Prostate gland (tissue), 2 donors: ENCODE results near the gene PIRT. TPM values are rescaled to one million over a fixed set of nuclear protein-coding genes. Genes with fewer than 3 reads are reported as not detected.

ENCODE experiments used
- DNase-seq: peaks from one replicate; pipeline ENCODE4 v3.0.0-alpha.2; 2019; ENCODE audit warnings: low spot score
- H3K27ac ChIP-seq, 2 donors: fragments of 200-600 bp; sonication (generic); 2 replicates each; pipeline ENCODE4 v1.5.1; 2017 to 2019
- H3K27me3 ChIP-seq: fragments of 200-600 bp; sonication (generic); replicated peaks from 2 replicates; pipeline ENCODE4 v1.5.1; 2019; ENCODE audit not compliant: insufficient read depth
- H3K36me3 ChIP-seq, 2 donors: fragments of 200-600 bp; sonication (generic); 1 replicate in 1 of 2; 2 replicates in 1 of 2; pipeline versions ENCODE4 v1.5.1 to v1.8.1; 2017 to 2019
- H3K4me1 ChIP-seq: fragments of 200-600 bp; sonication (generic); replicated peaks from 2 replicates; pipeline ENCODE4 v1.5.1; 2019
- H3K4me3 ChIP-seq, 2 donors: fragments of 200-600 bp; sonication (generic); 2 replicates each; pipeline ENCODE4 v1.5.1; 2017 to 2019
- H3K9me3 ChIP-seq: fragments of 200-600 bp; sonication (generic); 2 replicates; pipeline ENCODE4 v1.5.1; 2017
- POLR2A ChIP-seq: fragments of 450-650 bp; IDR thresholded peaks from one replicate; pipeline ENCODE4 v1.6.1; 2016; ENCODE audit warnings: antibody characterized with exemption, mild to moderate bottlenecking
- POLR2AphosphoS5 ChIP-seq: sonication (generic); formaldehyde crosslinking; IDR thresholded peaks from one replicate; pipeline ENCODE4 v1.6.1; 2017; ENCODE audit warnings: antibody characterized with exemption
- WGBS: methylation state at CpG from one replicate; pipeline ENCODE4 v1.1.5; 2018; 5-methylcytosine and 5-hydroxymethylcytosine counted together
- intact Hi-C: fragments of 100-400 bp; cut with DNase I; formaldehyde crosslinking; loops from one replicate; pipeline ENCODE4 v1.14.2; 2022
- small RNA-seq, 2 donors: library from RNA; depleted of rRNA; stranded (forward); fragments of <200 nt; gene quantifications; one replicate each; pipeline ENCODE3, GENCODE V24; 2016
- total RNA-seq, 2 donors: library from RNA; depleted of rRNA; stranded (reverse); fragments of >200 nt; gene quantifications; one replicate each; pipeline ENCODE4 v1.1.0, GENCODE V29; 2016
- TF ChIP-seq, protein P1 (sequence below), 4 experiments: fragments of 200-600 bp in 2 of 4; fragments of 450-650 bp in 2 of 4; sonication (generic) in 2 of 4; IDR thresholded peaks; 1 replicate in 3 of 4; 2 replicates in 1 of 4; pipeline ENCODE4 v1.5.1; 2016 to 2019; ENCODE audit warnings: antibody characterized with exemption in 4 of 4, mild to moderate bottlenecking in 2 of 4, moderate library complexity in 2 of 4

The PIRT gene
- total RNA-seq, 2 donors from 2014 or later: 1.2 TPM; not detected in 1

DNA sequence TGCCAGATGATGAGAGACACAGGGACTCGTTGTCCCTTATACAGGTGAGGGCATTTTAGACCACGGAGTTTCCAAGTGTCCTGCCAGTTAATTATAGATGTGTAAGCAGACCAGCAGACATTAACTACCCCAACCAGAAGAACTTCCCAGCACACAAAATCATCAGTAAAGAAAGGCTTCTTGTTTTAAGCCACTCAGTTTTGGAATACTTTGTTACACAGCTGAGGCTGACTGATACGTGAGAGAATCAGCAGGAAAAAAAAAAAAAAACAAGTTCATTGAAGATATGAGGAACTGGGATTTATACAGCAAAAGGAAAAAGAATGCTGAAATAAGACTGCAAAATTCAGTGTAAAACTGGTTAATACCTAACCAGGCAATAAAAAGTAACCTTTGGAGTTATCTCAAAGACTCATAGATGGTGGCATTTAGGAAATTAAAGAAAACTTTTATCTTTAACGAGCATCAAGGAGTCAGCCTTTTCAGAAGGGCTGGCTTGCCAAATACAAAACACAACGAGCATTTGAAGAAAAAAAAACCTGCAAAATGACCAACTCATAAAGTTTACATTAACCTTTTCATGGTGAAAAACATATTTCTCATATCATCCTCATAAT is 62.0 kb downstream of the PIRT start:
- H3K9me3 ChIP-seq: no peaks in the 10 kb centered on the region
- no peaks in the 10 kb centered on the region for H3K36me3 ChIP-seq
- TF ChIP-seq POLR2AphosphoS5: no peak
- TF ChIP-seq, protein P1, sequence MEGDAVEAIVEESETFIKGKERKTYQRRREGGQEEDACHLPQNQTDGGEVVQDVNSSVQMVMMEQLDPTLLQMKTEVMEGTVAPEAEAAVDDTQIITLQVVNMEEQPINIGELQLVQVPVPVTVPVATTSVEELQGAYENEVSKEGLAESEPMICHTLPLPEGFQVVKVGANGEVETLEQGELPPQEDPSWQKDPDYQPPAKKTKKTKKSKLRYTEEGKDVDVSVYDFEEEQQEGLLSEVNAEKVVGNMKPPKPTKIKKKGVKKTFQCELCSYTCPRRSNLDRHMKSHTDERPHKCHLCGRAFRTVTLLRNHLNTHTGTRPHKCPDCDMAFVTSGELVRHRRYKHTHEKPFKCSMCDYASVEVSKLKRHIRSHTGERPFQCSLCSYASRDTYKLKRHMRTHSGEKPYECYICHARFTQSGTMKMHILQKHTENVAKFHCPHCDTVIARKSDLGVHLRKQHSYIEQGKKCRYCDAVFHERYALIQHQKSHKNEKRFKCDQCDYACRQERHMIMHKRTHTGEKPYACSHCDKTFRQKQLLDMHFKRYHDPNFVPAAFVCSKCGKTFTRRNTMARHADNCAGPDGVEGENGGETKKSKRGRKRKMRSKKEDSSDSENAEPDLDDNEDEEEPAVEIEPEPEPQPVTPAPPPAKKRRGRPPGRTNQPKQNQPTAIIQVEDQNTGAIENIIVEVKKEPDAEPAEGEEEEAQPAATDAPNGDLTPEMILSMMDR (IDR thresholded peaks at IDR 0.05): no peak
- TF ChIP-seq POLR2A: no peak
- H3K4me1 ChIP-seq: no peaks in the 10 kb centered on the region
- intact Hi-C loops: no loop called here
- 39% methylated on average over 5 of the region's 5 CpGs for WGBS
- no peaks in the 10 kb centered on the region for H3K27me3 ChIP-seq
- DNase-seq: no peak
- no peak overlapping the region for H3K4me3 ChIP-seq
- no peak overlapping the region for H3K27ac ChIP-seq

DNA sequence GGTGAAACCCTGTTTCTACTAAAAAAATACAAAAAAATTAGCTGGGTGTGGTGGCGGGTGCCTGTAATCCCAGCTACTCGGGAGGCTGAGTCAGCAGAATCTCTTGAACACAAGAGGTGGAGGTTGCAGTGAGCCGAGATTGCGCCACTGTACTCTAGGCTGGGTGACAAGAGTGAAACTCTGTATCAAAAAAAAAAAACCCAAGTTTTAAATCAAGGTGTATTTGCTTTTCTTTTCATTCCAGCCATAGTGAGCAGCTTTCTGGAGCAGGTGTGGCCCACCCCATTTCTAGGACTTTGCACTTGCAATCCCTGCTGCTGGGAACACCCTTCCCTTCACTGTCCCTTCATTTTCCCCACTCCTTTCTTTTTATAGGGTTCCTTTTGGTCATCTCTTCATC is 62.8 kb downstream of the PIRT start:
- no peak overlapping the region for H3K4me3 ChIP-seq

DNA sequence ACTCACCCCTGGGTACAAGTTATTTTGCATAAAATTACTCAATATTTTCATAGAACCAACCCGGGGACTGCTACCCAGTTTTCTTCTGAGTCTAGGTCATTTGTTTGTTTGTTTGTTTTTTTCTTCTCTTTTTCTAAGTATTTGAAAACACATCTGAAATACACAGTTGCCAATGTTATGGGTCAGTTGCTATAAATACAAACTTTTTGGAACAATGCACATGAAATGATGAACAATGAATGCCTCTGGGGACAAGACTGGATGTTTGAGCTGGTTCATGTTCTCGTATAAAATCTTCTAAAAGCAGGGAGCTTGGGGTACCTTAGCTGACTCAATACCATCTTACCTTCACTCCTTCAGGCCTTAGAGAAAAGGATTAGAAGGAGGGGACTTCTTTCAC is 64.5 kb downstream of the PIRT start:
- no peak overlapping the region for H3K27ac ChIP-seq
- no peaks in the 10 kb centered on the region for H3K36me3 ChIP-seq
- no peaks in the 10 kb centered on the region for H3K9me3 ChIP-seq
- WGBS: 55% methylated on average over 2 of the region's 2 CpGs
- TF ChIP-seq POLR2AphosphoS5 (no peak), POLR2A (no peak)
- TF ChIP-seq, protein P1 (IDR thresholded peaks at IDR 0.05): no peak
- no peaks in the 10 kb centered on the region for H3K4me1 ChIP-seq
- H3K27me3 ChIP-seq: no peaks in the 10 kb centered on the region
- DNase-seq: no peak
- no peak overlapping the region for H3K4me3 ChIP-seq
- intact Hi-C loops: no loop called here

More for the DNA sequence above, 62.8 kb downstream of the PIRT start:
- TF ChIP-seq POLR2AphosphoS5 (no peak), POLR2A (no peak)
- TF ChIP-seq, protein P1 (IDR thresholded peaks at IDR 0.05): no peak
- H3K9me3 ChIP-seq: no peaks in the 10 kb centered on the region
- H3K27ac ChIP-seq: no peak overlapping the region
- no peaks in the 10 kb centered on the region for H3K4me1 ChIP-seq
- 99% methylated on average over 4 of the region's 4 CpGs for WGBS
- intact Hi-C loops: no loop called here
- no peaks in the 10 kb centered on the region for H3K27me3 ChIP-seq
- no peak for DNase-seq
- no peaks in the 10 kb centered on the region for H3K36me3 ChIP-seq

Small RNAs within 50 kb of the gene (small RNA-seq; reads per million reads assigned to genes)
- gene AC015908.2 (0 reads per million in 2 donors), gene RNU6-1065P (0 reads per million in 2 donors), gene TMEM238L (0 reads per million in 2 donors)

Other genes with a start within 250 kb of the PIRT start
- gene MYH3, start 180.8 kb downstream of the PIRT start, total RNA-seq: 10 to 100 TPM in 1 of 2 donors, 1 to 10 TPM in 1; 5.9 to 14.8 TPM
- 10 to 100 TPM; 21.7 to 38.3 TPM for gene SCO1, start 140.6 kb downstream of the PIRT start, total RNA-seq
- 10 to 100 TPM in 1 of 2 donors, 1 to 10 TPM in 1; 9.7 to 23.1 TPM for gene ADPRM, start 140.5 kb downstream of the PIRT start, total RNA-seq
- 10 to 100 TPM; 18.4 to 30.1 TPM for gene TMEM220, start 108.1 kb downstream of the PIRT start, total RNA-seq
- 10 to 100 TPM in 1 of 2 donors, 1 to 10 TPM in 1; 7.7 to 12.0 TPM for gene TMEM238L, start 34.0 kb downstream of the PIRT start, total RNA-seq